Measurements from ENCODE around the gene CATSPERE. TPM values are rescaled to one million over a fixed set of nuclear protein-coding genes. Genes with fewer than 3 reads are reported as not detected.

The CATSPERE gene
- total and polyA plus RNA-seq, 2 donors (not counting 3 experiments of a cell fraction or from before 2014, with no cell fraction given) = 0.61 to 1.9 TPM

- no peak for DNase-seq (ENCODE audit: low read depth, low spot score)
- TF ChIP-seq, protein P1, sequence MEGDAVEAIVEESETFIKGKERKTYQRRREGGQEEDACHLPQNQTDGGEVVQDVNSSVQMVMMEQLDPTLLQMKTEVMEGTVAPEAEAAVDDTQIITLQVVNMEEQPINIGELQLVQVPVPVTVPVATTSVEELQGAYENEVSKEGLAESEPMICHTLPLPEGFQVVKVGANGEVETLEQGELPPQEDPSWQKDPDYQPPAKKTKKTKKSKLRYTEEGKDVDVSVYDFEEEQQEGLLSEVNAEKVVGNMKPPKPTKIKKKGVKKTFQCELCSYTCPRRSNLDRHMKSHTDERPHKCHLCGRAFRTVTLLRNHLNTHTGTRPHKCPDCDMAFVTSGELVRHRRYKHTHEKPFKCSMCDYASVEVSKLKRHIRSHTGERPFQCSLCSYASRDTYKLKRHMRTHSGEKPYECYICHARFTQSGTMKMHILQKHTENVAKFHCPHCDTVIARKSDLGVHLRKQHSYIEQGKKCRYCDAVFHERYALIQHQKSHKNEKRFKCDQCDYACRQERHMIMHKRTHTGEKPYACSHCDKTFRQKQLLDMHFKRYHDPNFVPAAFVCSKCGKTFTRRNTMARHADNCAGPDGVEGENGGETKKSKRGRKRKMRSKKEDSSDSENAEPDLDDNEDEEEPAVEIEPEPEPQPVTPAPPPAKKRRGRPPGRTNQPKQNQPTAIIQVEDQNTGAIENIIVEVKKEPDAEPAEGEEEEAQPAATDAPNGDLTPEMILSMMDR (IDR thresholded peaks at IDR 0.05; ENCODE audit: extremely low read depth in 1 of 2, insufficient read depth in 1 of 2, low read depth in 1 of 2, low read length in 2 of 2) = no peak
- TF ChIP-seq MYC (IDR thresholded peaks at IDR 0.05; ENCODE audit: low read depth, low read length) = no peak
- TF ChIP-seq MAX (IDR thresholded peaks at IDR 0.05; ENCODE audit: insufficient read depth, insufficient read length) = no peak
- TF ChIP-seq POLR2A (IDR thresholded peaks at IDR 0.05; ENCODE audit: low read depth, low read length) = no peak
- TF ChIP-seq GATA2 (IDR thresholded peaks at IDR 0.05; ENCODE audit: insufficient read depth, insufficient read length, low read depth, low read length) = no peak
- no peak for TF ChIP-seq JUN (IDR thresholded peaks at IDR 0.05; ENCODE audit: borderline replicate concordance, insufficient read depth, insufficient read length, low read depth)
- TF ChIP-seq FOS (IDR thresholded peaks at IDR 0.05; ENCODE audit: borderline replicate concordance, insufficient read depth, low read length) = no peak
- TF ChIP-seq EZH2 (IDR thresholded peaks at IDR 0.05; ENCODE audit: borderline replicate concordance, low read depth, low read length, severe bottlenecking) = no peak
- TF ChIP-seq POLR2AphosphoS5 (IDR thresholded peaks at IDR 0.05; ENCODE audit: insufficient read depth, low read depth, low read length) = no peak
- CTCF ChIA-PET = no interaction called here
- H3K4me3 ChIP-seq (replicated peaks in 1 of 3; ENCODE audit: insufficient read depth in 1 of 3, low read depth in 1 of 3, low read length in 3 of 3) = no peak overlapping the region
- H3K36me3 ChIP-seq (ENCODE audit: control insufficient read depth in 2 of 2, extremely low read depth in 1 of 2, insufficient read depth in 2 of 2, low read length in 2 of 2) = no peaks in the 10 kb centered on the region
- no TSS peak for BruUV-seq (replicated peaks)
- no peaks in the 10 kb centered on the region for H3K9me1 ChIP-seq (replicated peaks; ENCODE audit: control insufficient read depth, extremely low read depth, insufficient read depth, low read length)
- no peak overlapping the region for H2AFZ ChIP-seq (ENCODE audit: low read depth, low read length)
- intact Hi-C loops (cut with micrococcal nuclease) (no loop called here), dilution Hi-C loops (cut with MboI; ENCODE audit: extremely low pct_ligation_motif_present, low sequenced_read_pairs) (no loop called here)
- no peak overlapping the region for H3K9ac ChIP-seq (replicated peaks; ENCODE audit: extremely low read depth, insufficient read depth, low read length)
- H3K4me1 ChIP-seq (ENCODE audit: control insufficient read depth, extremely low read depth, insufficient read depth, low read length) = no peaks in the 10 kb centered on the region
- H3K79me2 ChIP-seq (ENCODE audit: control insufficient read depth, insufficient read depth, low read length) = no peaks in the 10 kb centered on the region
- no peak overlapping the region for H3K4me2 ChIP-seq (ENCODE audit: insufficient read depth, low read length)
- H4K20me1 ChIP-seq (replicated peaks; ENCODE audit: control insufficient read depth, extremely low read depth, insufficient read depth, low read length) = no peaks in the 10 kb centered on the region
- H3K9me3 ChIP-seq (replicated peaks; ENCODE audit: control insufficient read depth, insufficient read depth, low read length) = no peaks in the 10 kb centered on the region
- H3K27ac ChIP-seq (ENCODE audit: insufficient read depth, low read depth, low read length) = no peak overlapping the region
- FAIRE-seq = no peak
- POLR2A ChIA-PET = no interaction called here
- H3K27me3 ChIP-seq (ENCODE audit: control insufficient read depth in 2 of 2, insufficient read depth in 2 of 2, low read length in 2 of 2) = peaks cover 9 to 12% of the 10 kb centered on the region in 2 experiments
These were observed 184.3 kb downstream of the CATSPERE start for GRCh38 chr1:244645414-244645813.

All from endothelial cell of umbilical vein (primary cell).